GM21390 (cell line): Measurements from ENCODE around the gene GNAS.

Experiments used
- ATAC-seq: cut with Tn5 transposase; IDR thresholded peaks from one replicate; pipeline ENCODE4 v1.9.1; 2021; ENCODE audit not compliant: unreplicated experiment

Gene GNAS

DNA sequence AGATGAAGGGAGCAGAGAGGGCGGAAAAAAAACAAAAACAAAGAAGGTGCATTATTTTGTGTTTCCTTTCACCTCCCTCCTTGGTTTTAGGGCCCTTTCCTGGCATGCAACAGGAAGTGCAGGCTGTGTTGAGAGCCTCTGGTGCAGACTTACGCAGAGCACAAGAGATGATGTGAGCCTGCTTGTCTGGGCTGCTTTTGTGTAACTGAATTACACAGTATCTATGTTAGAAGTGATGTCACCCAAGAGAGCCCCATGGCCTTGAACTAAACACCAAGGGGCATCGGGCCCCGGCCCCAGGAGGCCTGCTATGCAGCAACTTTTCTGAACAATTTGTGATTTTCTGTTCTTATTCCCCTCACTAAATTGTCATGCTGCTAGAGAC is 25.5 kb downstream of the GNAS start:
- no peak for ATAC-seq

DNA sequence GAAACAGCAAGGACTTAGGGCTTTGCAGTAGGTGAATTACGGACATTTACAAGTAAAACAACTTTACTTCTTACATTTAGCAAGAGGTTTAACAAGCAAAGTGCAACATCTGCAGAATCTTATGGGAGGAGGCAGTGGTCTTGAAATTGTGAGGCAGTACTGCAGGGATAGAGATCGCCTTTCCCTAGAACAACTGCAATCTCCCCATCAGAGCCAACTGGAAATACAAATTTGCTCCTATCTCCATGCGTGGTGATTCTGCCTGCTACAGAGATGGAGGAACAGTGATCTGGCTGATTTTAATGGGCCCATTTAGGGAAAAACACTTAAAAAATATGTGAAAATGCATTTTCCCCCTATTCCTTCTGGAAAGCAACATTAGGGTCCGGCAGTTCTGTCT is 25.9 kb downstream of the GNAS start:
- ATAC-seq = no peak

DNA sequence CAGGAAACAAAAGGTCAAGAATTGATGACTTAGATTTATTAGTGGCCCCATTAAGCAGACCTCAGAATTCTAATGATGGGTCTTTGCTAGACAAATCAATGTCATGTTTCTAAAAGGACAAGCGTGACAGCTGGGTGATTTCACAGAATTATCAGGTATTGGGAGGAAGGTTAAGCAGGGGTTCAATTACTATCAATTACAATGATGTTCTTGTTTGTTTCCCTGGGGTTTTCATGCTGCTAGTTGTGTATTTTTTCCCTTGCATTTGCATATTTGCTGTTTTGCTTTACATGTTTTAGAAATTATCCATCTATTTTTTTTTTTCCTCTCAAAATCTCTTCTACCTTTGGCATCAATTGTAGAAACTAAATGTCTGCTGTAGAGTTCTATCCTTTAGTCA is 27.9 kb downstream of the GNAS start:
- no peak for ATAC-seq

DNA sequence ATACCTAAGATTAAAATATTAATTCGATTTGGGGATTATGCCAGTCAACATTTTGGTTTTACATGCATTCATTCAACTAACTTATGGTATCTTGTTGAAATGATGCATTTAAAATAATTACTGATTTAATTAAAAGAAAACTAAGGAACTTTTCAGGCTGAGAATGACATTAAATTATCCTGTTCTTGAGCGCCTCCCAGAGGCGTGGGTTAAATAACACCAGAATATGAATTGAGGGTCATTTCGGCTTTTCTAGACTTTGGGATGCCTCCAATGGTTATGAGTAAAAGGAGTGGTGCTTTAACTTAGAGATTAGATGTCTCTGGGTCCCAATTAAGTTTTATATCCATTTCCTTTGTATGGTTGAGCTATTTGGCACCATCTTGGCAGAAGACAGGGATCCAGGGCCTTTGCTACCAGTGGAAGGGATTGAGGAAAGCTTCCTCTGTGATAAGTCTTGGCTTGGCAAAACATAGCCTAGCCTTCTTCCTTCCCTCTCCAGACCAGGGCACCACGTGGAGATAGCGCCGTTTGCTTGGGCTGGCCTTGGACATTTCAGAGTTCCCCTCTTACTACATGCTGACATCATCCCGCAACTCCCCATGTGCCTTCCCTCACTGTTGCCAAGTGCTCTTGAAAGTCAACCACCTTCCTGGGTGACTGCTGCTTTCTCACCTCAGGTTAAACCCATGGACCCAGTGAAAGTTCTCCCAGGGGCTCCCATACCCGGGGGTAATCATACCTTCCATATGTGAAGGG is 28.7 kb downstream of the GNAS start:
- ATAC-seq = no peak

DNA sequence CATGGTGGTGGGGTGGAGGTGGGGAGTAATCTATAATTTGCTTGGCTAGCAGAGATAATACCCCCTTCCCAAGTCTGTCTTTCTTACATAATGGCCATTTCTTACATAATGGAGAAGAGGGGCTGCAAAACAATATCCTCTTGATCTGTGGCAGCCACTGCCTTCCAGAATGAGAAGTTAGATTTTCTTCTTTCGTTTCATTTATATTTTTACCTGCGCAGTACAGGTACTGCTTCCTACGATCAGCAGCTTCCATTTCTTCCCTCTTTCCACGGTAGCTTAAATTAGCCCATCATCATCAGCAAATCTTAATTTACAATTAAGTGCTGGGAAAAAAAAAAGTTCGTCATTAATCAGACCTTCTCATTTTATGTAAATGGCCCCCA is 30.2 kb downstream of the GNAS start:
- ATAC-seq = no peak

DNA sequence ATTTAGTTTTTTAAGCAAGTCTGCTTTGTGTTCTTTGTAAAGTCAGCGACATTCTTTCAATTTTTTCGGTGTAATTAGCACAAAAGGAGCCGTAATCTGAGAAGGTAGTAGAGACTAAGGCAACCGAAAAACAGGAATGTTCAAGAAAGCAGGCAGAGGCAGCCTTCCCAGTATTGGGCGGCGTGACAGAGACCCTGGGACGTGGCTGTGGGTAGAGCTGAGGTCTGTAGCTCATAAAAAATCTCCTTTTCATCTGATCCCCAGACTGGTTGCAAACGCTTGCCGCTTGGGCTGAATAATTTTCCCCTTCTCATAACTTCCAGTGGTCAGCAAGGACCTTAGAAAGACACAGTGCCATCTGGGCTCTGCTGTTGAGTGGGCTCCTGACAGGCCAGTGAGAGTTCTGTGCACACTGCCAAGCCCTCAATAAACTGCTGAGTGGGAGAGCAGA is 30.8 kb downstream of the GNAS start:
- ATAC-seq = no peak

DNA sequence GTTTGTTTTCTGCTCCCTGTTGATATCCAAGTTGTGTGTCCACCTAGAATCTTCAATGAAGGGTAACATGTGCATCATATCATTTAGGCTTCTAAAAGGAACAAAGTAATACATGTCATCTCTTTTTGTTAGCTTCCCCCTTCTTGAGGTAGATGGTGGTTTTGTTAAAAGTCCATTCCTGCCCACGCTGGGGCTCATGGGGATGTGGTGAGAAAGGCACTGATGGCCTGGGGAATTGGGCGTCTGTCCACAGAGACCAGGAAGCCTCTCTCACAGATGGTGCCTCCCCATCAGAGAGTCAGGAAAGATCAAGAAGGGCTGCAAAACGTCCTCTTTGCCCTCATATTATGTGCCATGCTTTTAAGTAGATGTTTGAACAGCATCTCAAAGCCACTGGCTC is 32.5 kb downstream of the GNAS start:
- ATAC-seq = no peak

DNA sequence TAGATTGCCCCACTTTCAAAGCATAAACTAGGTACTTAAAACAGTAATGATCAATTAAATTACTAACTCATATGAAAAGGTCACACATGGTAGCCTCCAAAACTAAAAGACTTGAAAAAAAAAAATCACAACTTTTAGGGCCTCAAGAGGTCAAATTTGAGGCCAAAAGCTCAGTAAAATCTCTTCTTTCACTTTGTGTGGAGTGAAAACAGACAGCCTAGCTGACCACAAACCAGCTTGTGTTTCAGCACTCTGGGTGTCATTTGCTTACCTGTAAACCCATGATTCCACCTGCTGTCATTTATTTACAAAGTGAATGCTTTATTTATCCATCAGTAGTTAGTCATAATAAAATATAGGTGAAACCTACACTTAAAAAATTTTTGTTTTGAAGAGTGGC is 34.0 kb downstream of the GNAS start:
- ATAC-seq = no peak

DNA sequence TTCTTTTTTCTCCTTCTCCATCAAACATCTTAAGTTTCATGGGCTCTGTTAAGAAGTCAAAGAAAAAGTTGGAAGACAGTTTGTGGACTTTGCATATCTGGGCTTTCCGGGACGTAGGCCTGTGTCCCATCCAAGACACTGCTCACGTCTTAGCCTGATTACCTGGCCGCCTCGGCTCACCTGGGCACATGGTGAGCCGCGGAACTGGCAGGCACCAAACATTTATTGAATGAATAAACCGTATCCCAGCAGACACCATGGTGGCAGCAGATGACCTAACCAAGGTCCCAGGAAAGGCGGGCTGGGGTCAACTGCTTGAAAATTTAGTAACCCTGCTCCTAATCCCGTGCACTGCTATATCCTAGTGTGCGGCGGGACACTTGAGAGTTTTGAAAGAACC is 35.6 kb downstream of the GNAS start:
- ATAC-seq = no peak

DNA sequence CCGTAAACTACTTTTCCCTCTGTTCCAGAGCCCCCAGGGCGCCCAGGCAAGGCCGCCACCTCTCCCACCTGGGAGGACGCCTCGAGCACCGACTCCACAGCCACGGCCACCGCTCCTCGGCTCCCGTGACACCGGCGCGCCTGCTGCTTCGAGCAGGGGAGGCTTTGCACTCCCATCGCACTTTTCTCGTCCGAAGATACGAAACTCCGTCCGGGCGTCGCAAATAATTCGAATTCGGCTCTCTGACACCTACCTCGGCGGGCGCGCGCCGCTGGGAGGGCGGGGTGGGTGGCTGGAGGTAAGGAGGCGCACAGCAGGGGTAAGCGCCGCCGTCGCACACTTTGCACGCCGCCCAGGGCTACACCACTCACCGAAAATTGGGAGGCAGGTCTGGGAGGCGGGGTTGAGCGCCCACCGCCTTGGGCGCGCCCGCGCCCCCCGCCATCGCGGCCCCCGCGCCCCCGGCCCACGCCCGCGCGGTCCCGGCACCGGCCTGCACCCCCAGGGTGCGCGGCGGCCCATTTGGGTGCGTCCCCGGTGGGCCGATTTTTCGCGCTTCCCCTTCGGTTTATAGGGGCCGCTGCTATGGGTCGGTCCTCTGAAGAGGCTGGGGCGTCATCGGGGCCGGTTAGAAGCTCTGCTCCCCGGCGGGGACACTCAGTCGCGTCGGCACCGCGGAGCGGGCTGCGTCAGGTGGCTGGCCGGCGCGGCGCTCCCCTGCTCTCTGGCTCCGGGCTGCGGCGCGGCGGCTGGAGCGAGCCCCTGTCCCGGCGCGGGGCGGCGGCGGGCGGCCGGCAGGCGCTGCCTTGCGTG is 36.2 kb downstream of the GNAS start:
- ATAC-seq = peak; percentile 35

DNA sequence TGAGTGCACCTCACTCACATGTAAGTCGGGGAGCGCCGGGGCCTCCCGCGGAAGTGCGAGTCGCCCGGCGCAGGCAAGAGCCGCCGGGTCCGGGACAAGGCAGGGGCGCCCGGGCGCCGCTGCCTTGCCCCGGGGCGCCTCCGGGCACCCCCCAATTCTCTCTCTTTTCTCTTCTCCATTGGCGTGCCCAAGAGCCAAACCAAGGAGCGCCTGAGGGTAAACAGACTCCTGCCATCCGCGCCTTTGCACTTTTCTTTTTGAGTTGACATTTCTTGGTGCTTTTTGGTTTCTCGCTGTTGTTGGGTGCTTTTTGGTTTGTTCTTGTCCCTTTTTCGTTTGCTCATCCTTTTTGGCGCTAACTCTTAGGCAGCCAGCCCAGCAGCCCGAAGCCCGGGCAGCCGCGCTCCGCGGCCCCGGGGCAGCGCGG is 36.8 kb downstream of the GNAS start:
- ATAC-seq = no peak

DNA sequence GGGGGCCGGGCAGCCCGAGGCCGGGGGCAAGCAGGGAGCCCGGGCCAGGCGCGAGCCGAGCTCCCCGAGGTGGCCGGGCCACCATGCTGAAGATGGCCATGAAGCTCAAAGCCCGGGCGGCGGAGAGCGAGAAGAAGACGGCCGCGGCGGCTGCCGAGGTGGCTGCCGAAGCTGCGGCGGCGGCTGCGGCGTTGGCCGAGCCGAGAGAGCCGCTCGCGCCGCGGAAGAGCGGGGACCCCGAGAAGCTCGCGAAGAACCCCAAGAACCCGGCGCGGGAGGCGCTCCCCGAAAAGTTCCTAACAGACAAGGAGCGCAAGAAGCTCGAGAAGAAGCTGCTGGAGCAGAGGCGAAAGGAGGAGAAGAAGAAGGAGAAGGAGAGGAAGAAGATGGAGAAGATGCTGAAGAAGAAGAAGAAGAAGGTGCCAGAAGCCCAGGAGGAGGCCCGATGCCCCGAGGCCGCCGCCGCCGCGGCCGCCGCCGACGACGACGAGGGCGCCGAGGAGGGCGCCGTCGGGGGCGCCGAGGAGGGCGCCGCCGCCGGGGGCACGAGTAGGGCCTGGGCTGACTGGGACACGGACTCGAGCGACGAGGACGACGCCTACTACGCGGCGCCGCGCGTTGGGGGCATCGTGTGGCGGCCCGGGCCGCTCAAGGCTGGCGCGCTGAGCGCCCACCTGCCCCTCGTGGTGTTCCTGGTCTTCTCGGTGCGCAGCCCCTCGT is 37.4 kb downstream of the GNAS start:
- no peak for ATAC-seq

DNA sequence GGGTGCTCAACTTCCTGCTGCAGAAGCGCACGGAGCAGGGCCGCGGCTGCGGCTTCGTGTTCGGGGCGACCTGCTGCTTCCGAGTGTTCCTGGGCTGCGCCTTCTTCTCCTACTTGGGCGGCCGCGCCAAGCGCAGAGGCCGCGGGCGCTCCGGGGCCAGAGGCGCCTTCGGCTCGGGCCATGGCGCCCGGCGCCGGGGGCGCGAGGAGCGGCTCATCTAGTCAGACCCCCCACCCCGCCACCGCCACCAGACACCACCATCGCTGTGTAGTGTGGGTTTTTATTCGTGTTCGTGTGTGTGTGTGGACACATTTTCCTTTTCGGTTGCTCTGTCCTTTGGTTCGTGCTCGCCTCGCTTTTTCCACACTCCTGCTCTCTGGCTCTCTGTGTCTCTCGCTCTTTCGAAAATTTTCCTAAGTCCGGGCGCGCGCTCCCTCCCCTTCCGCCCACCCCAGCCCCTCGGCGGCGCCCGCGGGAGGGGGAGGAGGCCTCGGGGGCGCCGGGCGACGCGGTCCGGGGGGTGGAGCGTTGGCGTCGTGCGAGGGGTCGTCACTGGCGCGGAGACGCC is 38.1 kb downstream of the GNAS start:
- ATAC-seq = peak; percentile 29

DNA sequence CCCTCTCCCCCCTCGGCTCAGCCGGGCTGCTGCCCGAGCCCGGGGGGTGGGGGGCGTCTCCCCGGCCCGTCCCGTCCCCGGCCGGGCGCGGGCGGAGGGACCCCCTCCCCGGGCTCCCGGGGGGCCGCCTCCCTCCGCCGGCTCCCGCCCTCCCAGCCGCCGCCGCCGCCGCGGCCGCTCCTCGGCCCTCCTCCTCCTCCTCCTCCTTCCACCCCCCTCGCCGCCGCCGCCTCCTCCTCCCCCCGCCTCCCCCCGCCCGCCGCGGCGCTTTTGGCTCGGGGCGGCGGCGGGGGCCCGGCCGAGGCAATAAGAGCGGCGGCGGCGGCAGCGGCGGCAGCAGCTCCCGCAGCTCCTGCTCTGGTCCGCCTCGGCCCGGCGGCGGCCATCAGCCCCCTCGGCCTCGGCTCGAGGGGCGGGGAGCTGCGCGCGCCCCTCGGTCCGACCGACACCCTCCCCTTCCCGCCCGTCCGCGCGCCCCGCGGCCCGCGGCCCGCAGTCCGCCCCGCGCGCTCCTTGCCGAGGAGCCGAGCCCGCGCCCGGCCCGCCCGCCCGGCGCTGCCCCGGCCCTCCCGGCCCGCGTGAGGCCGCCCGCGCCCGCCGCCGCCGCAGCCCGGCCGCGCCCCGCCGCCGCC is 38.7 kb downstream of the GNAS start:
- peak; percentile 27 for ATAC-seq

DNA sequence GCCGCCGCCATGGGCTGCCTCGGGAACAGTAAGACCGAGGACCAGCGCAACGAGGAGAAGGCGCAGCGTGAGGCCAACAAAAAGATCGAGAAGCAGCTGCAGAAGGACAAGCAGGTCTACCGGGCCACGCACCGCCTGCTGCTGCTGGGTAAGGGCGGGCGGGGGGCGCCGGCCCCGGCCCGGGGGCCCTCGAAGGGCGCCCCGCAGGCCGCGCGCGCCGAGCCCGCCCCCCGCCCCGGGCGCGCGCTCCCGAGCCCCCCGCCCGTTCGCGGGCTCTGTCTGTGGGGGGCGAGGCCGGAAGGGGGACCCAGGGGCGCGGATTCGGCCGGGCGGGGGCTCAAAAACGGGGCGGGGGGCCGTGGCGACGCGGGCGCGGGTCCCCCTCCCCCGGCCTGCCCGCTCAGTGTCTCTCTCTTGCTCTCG is 39.2 kb downstream of the GNAS start:
- no peak for ATAC-seq

DNA sequence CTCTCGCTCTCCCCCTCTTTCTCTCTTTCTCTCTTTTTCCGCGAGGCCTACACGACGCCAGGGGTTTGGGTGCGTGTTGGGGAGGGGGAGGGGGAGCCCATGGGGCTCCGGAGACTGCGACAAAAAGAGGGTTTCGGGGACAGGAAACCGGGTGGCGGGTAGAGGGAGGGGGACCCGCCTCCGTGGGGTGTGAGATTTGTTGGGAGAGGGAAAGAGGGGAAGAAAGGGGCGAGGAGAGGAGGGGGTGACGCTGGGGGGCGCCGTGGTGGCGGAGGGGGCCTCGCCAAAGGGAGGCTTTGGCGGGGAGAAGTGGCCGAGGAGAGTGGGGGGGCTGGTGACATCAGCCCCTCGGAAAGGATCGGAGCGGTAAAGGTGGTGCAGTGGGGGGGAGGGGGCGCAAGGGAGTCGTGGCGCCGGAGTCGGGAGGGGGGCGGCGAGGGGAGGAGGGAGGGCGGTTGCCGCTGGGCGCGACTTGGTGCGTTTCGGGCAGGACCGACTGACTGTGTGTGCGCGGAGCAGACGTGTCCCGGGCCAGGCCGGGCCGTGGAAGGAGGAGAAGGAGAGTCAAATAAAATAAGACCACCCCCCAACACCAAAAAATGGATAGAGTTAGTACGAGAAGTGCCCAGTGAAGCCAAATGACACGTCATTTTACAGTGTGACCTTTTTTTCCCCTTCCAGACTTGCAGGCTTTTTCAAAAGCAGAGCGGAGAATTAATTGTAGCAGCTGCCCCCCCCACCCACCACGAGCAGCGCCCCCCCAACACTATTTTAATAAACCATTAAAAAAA is 39.8 kb downstream of the GNAS start:
- ATAC-seq = no peak

DNA sequence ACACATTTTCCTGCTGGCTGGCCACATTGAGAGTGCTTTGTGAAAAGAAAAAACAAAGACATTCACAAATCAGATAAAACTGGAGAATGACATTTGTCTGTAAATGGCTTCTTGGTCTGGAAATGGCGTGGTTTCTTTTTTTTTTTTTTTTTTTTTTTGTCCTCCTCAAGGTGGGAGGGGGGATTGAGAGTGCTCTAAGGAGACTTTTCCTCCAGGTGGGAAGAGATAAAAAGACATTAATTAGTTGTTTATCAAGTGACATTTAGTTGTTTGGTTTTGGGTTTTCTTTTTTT is 40.4 kb downstream of the GNAS start:
- ATAC-seq = no peak

DNA sequence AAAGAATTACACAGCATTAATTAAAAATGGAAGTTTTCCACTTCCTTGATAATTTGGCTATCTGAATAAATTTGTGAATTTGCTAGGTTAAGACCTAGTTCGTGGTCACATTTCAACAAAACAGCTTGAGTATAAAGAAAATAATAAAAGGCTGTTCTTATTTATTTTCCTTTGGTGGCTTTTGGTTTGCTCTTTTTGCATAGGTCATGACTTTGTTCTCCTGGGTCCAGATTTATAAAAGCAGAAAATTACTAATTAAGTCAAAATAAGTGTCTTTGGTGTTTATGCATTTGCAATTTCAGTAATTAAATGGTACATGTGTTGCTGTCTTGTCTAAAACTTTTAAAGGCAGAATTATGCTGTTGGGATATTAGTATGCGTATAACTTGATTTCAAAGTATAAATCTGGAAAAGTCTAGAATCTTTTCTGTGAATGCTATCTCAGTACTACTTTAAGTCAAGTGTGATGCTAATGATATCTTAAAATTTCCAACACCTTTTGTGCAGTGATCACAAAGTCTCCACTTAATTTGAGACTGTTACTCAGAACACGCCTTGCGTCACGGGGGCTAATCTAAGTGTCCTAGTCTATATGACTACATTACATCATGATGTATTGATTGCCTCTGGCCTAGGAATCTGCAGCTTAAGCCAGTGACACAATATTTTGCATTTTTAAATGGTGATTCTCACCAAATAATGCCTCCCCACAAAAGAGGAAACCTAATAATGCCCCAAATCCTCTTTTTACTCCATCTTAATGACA is 41.0 kb downstream of the GNAS start:
- ATAC-seq = no peak

DNA sequence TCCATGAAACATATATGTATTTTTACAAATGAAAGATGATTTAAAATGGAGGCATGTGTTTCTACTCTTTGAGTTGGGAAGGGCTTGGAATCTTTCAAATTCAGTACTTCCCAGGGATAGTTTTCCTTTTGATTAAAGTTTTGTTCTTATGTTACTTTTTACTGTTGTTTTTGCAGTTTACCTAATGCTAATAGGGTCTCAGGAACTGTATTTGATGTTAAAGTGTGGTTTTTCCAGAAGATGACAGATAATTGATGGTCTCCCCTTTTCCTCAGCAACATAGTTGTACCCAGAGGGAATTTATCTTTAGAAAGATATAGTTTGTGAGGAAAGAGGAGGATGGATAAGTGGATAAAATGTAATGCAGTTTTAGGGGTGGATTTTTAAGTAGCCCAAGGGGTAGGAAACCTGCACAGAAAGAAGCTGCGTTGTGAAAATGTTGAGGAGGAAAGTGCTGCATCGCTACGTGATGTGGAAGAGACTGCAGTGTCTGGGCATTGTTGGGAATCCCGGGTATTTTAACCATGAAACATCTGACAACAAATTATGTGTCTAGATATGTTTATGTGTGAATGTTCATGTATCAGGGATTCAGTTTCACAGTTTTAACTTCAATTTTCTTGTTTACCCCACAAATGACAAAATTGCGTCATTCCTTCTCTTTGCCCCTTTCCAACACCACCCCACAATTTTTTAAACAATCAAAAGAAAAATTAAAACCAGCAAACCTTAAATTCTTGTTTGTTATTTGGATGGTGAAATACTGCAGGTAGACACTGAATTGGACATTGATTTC is 42.3 kb downstream of the GNAS start:
- no peak for ATAC-seq
